Measurements from ENCODE around the gene PRDM16. TPM values are rescaled to one million over a fixed set of nuclear protein-coding genes. Genes with fewer than 3 reads are reported as not detected.

Gene PRDM16
- polyA plus RNA-seq, 2 of the 4 experiments (the other 2 are of a cell fraction), result 0.03 to 0.35 TPM

GRCh38 chr1:3312898-3313575 is 244.0 kb downstream of the PRDM16 start (continued):
- TF ChIP-seq EHMT2 (IDR thresholded peaks at IDR 0.05; ENCODE audit: low read depth) (no peak), RARB (CRISPR knock-in tag; IDR thresholded peaks at IDR 0.05) (no peak), CHD4 (IDR thresholded peaks at IDR 0.05; ENCODE audit: borderline replicate concordance) (no peak), HMGXB4 (CRISPR knock-in tag; IDR thresholded peaks at IDR 0.05; ENCODE audit: borderline replicate concordance) (no peak), EP300 (IDR thresholded peaks at IDR 0.05) (0 out of 5 replicates have a peak, but pooled peaks of 1 of the 2 experiments have one; percentile 26), CTCF (IDR thresholded peaks at IDR 0.05) (no peak), ZFP36 (IDR thresholded peaks at IDR 0.05; ENCODE audit: borderline replicate concordance, partially characterized antibody) (no peak), JUN (IDR thresholded peaks at IDR 0.05) (peak in 1 of 2 experiments; percentile 57; a peak in 1 of 5 replicates), RAD21 (conservative IDR thresholded peaks at IDR 0.05 in 1 of 2, IDR thresholded peaks at IDR 0.05 in 1 of 2) (no peak), MAFK (IDR thresholded peaks at IDR 0.05; ENCODE audit: partially characterized antibody) (peak; percentile 81)

GRCh38 chr1:3313576-3313950 is 244.6 kb downstream of the PRDM16 start:
- DNase-seq (ENCODE audit: low read depth in 1 of 2, low spot score in 1 of 2) (no peak), ATAC-seq (no peak), FAIRE-seq (no peak)
- no peaks in the 10 kb centered on the region for H3K9me3 ChIP-seq
- peaks cover 16% of the 10 kb centered on the region for H3K4me1 ChIP-seq
- peak overlapping the region; percentile 91 to 92 for H3K27ac ChIP-seq
- H3K4me3 ChIP-seq, result no peak overlapping the region
- 96% methylated on average over 8 of the region's 22 CpGs for WGBS (ENCODE audit: missing lambda C conversion rate)
- TF ChIP-seq RFX5 (IDR thresholded peaks at IDR 0.05) (no peak), MAFK (IDR thresholded peaks at IDR 0.05; ENCODE audit: partially characterized antibody) (peak; percentile 18)
- CTCF ChIA-PET, result interaction anchor here (1.4 kb wide), 1 partner anchor 11 kb away, joined by 4 read pairs; no protein-coding TSS in a partner anchor
- H3K4me2 ChIP-seq, result peak overlapping the region; percentile 50
- POLR2A ChIA-PET, result no interaction called here

- FAIRE-seq, result no peak
- no peak for DNase-seq (ENCODE audit: low read depth in 1 of 2, low spot score in 1 of 2)
- ChIA-PET CTCF (interaction anchor here (1.2 to 1.7 kb wide), 2 partner anchors 9 to 31 kb away, joined by 3 read pairs; no protein-coding TSS in a partner anchor), POLR2A (no interaction called here)
- Histone ChIP-seq H3K4me2 (no peak overlapping the region), H3K27ac (peak overlapping the region; percentile 91 to 92), H3K4me1 (peaks cover 19% of the 10 kb centered on the region), H3K9me3 (no peaks in the 10 kb centered on the region), H3K4me3 (no peak overlapping the region)
- ATAC-seq, result no peak
- 93% methylated on average over 21 of the region's 22 CpGs for WGBS (ENCODE audit: missing lambda C conversion rate)
- TF ChIP-seq KDM1A (IDR thresholded peaks at IDR 0.05; ENCODE audit: low read depth) (no peak), ELK1 (IDR thresholded peaks at IDR 0.05; ENCODE audit: low read depth, low read length) (no peak), MAZ (IDR thresholded peaks at IDR 0.05; ENCODE audit: borderline replicate concordance, low read depth, low read length) (no peak), MAFK (IDR thresholded peaks at IDR 0.05; ENCODE audit: partially characterized antibody) (no peak), HOXB5 (CRISPR knock-in tag; IDR thresholded peaks at IDR 0.05) (no peak), FOSB (CRISPR knock-in tag; IDR thresholded peaks at IDR 0.05) (no peak), RCOR1 (IDR thresholded peaks at IDR 0.05; ENCODE audit: low read depth, low read length) (no peak), PBX3 (IDR thresholded peaks at IDR 0.05) (no peak), TP53 (CRISPR knock-in tag; IDR thresholded peaks at IDR 0.05) (no peak), POLR2AphosphoS2 (conservative IDR thresholded peaks at IDR 0.05; ENCODE audit: low read length) (no peak), CBX2 (IDR thresholded peaks at IDR 0.05; ENCODE audit: borderline replicate concordance, low read depth) (no peak), SREBF2 (IDR thresholded peaks at IDR 0.05) (no peak), ZSCAN20 (CRISPR knock-in tag; IDR thresholded peaks at IDR 0.05) (no peak), JUN (IDR thresholded peaks at IDR 0.05) (no peak)
These were observed 245.7 kb downstream of the PRDM16 start for GRCh38 chr1:3314491-3315381.

All from A549 (cell line).